Upper lobe of left lung (tissue), 4 donors: ENCODE data around the gene DKC1.

Experiments used
- CTCF ChIP-seq, 6 experiments: fragments of 450-650 bp in 4 of 6; fragments of 200-600 bp in 2 of 6; sonication (generic) in 2 of 6; IDR thresholded peaks; one replicate each; pipeline ENCODE4 v1.5.1; 2016 to 2019; ENCODE audit warnings: antibody characterized with exemption in 6 of 6
- EP300 ChIP-seq, 4 donors: sonication (generic); formaldehyde crosslinking; IDR thresholded peaks; one replicate each; pipeline ENCODE4 v1.5.1; 2017; ENCODE audit warnings: antibody characterized with exemption in 4 of 4, control low read depth in 2 of 4
- POLR2A ChIP-seq, 4 donors: fragments of 450-650 bp; IDR thresholded peaks; one replicate each; pipeline ENCODE4 v1.5.1; 2016 to 2017; ENCODE audit warnings: antibody characterized with exemption in 4 of 4, mild to moderate bottlenecking in 2 of 4
- POLR2AphosphoS5 ChIP-seq, 2 donors: sonication (generic); formaldehyde crosslinking; IDR thresholded peaks; one replicate each; pipeline ENCODE4 v1.5.1; 2017; ENCODE audit warnings: antibody characterized with exemption in 2 of 2

GRCh38 chrX:154735695-154736393 is 26.8 kb upstream of the DKC1 start:
- TF ChIP-seq CTCF (IDR thresholded peaks at IDR 0.05) (no peak), POLR2AphosphoS5 (IDR thresholded peaks at IDR 0.05) (peak; percentile 46 to 57), EP300 (IDR thresholded peaks at IDR 0.05) (no peak), POLR2A (IDR thresholded peaks at IDR 0.05) (peak in 1 of 4 donors; percentile 15)
